ENCODE results near the gene ZNF641.

- TF ChIP-seq, protein P1, sequence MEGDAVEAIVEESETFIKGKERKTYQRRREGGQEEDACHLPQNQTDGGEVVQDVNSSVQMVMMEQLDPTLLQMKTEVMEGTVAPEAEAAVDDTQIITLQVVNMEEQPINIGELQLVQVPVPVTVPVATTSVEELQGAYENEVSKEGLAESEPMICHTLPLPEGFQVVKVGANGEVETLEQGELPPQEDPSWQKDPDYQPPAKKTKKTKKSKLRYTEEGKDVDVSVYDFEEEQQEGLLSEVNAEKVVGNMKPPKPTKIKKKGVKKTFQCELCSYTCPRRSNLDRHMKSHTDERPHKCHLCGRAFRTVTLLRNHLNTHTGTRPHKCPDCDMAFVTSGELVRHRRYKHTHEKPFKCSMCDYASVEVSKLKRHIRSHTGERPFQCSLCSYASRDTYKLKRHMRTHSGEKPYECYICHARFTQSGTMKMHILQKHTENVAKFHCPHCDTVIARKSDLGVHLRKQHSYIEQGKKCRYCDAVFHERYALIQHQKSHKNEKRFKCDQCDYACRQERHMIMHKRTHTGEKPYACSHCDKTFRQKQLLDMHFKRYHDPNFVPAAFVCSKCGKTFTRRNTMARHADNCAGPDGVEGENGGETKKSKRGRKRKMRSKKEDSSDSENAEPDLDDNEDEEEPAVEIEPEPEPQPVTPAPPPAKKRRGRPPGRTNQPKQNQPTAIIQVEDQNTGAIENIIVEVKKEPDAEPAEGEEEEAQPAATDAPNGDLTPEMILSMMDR (IDR thresholded peaks at IDR 0.05), result no peak
- no peak for TF ChIP-seq POLR2A (IDR thresholded peaks at IDR 0.05)
Observed at GRCh38 chr12:48379794-48380193, 29.1 kb upstream of the ZNF641 start.
